Measurements from ENCODE around the gene POC1A.

POC1A gene

GRCh38 chr3:52080830-52081719 lies 73.1 kb downstream of the POC1A start:
- DNase-seq, result no peak

- DNase-seq, result no peak
These were observed 74.3 kb downstream of the POC1A start for GRCh38 chr3:52079958-52080357.

- no peak for DNase-seq
These were observed 75.3 kb downstream of the POC1A start for GRCh38 chr3:52078781-52079560.

GRCh38 chr3:52077925-52078324 lies 76.3 kb downstream of the POC1A start:
- no peak for DNase-seq

GRCh38 chr3:52076896-52077780 lies 77.1 kb downstream of the POC1A start:
- no peak for DNase-seq

- DNase-seq, result no peak
These were observed 80.7 kb downstream of the POC1A start for GRCh38 chr3:52073490-52073889.

- no peak for DNase-seq
These were observed 81.8 kb downstream of the POC1A start for GRCh38 chr3:52072471-52072870.

GRCh38 chr3:52072020-52072419 lies 82.2 kb downstream of the POC1A start:
- DNase-seq, result no peak

GRCh38 chr3:52070724-52071621 lies 83.2 kb downstream of the POC1A start:
- DNase-seq, result no peak

GRCh38 chr3:52069855-52070254 lies 84.4 kb downstream of the POC1A start:
- no peak for DNase-seq

GRCh38 chr3:52069135-52069534 lies 85.1 kb downstream of the POC1A start:
- no peak for DNase-seq

- DNase-seq, result no peak
These were observed 85.5 kb downstream of the POC1A start for GRCh38 chr3:52068730-52069129.

GRCh38 chr3:52068055-52068571 lies 86.1 kb downstream of the POC1A start:
- no peak for DNase-seq

GRCh38 chr3:52067526-52067925 lies 86.7 kb downstream of the POC1A start:
- DNase-seq, result no peak

GRCh38 chr3:52067046-52067445 lies 87.2 kb downstream of the POC1A start:
- no peak for DNase-seq

- DNase-seq, result no peak
These were observed 88.9 kb downstream of the POC1A start for GRCh38 chr3:52065264-52065756.

GRCh38 chr3:52064561-52064960 lies 89.7 kb downstream of the POC1A start:
- no peak for DNase-seq

GRCh38 chr3:52063026-52063723 lies 91.0 kb downstream of the POC1A start:
- DNase-seq, result no peak

- DNase-seq, result no peak
These were observed 91.7 kb downstream of the POC1A start for GRCh38 chr3:52062505-52062904.

GRCh38 chr3:52061121-52061910 lies 92.9 kb downstream of the POC1A start:
- DNase-seq, result no peak
